ENCODE results near the gene KRTAP2-4.

DNA sequence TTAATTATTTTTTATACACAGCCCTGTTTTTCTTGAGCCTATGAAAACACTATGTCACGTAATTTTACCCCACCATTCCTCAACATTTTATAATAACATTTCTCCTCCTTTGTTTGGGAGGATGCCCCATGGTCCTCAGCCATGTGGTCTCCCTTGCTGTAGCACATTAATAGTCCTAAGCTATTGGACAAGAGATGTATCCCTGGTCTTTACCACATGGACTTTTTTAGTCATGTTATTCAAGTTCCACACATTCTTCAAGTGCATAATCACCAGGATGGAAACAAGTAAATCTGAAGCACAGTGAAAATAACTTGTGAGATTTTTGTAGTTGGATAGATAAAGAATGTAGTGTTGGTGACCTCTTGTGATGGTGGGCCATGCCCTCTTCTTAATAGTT, 3.7 kb downstream of the KRTAP2-4 start:
- no peak for TF ChIP-seq CTCF (IDR thresholded peaks at IDR 0.05; ENCODE audit: low read length)
- no peak for TF ChIP-seq EZH2 (IDR thresholded peaks at IDR 0.05; ENCODE audit: borderline replicate concordance, low read length)
